NCI-H1694 treated with DMSO at 0.1 percent for 48 hours (cell line): Measurements from ENCODE around the gene ADCY5.

Experiments used
- DNase-seq: peaks from one replicate; lab custom pipeline; 2025; lab: John Stamatoyannopoulos, UW

The ADCY5 gene

DNA sequence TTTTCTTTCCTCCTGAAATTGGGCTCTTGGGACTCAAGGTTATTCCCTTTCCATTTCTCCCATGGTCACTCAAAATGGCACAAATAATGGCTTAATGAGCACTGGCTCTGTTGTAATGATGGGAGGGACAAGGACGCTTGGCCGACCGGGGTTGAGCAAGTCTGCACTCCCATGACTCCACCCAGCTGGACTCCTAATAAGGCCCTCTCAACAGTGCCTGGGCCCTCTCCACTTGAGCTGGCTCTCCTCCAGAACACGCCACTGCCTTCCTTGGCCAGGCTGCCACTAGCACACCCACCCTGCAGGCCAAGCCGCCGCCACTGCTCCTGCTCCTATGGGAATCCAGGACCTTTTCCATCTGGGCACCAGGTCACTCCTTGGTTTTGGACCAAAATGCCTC, 42.3 kb downstream of the ADCY5 start:
- no peak for DNase-seq

DNA sequence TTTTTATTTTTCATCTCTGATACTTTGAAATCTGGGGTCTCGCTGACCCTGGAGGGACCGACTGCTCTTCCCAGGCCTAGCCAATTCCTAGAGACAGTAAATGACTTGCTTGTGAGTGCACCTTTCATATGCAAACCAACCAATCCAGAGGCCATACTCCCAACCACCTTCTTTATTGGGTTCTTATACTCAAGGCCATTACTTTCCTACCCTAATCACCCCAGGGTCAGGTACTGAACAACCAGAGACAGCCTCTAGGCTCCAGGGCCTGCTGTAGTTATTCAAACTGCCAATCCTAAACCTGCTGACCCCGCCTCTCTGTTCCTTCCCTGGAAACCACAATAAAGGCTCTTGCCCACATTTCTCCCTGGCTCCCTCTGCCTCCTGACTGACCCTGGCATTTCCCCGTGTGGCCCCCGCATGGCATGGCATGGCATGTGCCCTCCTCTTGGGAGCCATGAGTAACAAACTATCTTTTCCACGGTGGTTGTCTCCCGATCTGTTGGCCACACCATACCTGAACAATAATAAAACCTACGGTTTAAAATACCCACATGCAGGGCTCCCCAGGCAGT, 42.9 kb downstream of the ADCY5 start:
- DNase-seq = no peak

DNA sequence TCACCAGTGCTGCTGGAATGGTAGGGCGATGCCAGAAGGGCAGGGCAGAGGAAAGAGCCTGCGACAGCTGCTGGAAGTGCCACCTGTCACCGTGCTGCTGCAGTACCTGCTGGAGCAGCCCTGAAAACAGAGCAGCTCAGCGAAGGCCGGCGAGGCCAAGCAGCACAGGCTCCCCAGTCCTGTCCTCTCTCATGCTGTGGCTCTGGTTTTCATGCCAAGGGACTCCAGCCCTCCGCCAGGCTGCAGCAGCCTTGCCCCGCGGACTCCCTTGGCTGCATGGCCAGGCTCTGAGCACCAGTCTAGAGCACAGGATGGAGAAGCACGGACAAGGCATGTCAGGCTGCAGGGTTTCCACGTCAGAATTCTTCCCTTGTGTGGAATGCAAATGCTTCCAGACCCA, 43.9 kb downstream of the ADCY5 start:
- no peak for DNase-seq

- no peak for DNase-seq
Observed at GRCh38 chr3:123404391-123404790, 44.5 kb downstream of the ADCY5 start.

DNA sequence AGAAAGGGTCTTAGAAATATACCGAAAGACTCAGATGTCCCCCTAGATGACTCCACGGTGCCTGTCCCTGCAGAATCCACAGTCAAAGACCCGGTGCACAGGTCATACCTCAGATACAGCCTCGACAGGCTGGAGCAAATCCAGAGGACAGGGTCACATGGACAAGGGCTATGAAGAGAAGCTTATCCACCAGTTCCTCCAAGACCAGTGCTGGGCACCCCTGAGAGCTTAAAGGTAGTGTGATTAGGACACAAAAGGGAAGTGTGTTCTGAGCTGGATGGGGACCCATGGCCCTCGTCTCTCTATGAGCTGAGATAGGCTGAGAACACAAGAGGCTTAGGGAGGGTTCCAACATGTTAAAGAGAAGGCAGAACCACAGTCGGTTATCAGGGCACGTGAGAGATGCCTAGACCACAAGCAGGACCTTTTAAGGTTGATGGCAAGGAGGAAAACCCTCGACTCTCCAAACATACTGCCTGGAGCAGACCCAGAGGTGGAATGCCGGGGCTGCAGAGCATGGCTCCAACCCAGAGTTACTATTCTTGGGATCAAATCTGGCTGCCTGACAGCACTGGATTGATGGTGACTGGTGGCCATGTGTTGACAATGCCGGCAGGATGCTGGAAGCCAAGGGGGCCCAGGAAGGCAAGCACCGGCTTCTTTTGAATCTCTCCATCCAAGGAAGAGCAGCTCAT, 46.9 kb downstream of the ADCY5 start:
- no peak for DNase-seq

- DNase-seq = no peak
Observed at GRCh38 chr3:123400169-123400568, 48.7 kb downstream of the ADCY5 start.

DNA sequence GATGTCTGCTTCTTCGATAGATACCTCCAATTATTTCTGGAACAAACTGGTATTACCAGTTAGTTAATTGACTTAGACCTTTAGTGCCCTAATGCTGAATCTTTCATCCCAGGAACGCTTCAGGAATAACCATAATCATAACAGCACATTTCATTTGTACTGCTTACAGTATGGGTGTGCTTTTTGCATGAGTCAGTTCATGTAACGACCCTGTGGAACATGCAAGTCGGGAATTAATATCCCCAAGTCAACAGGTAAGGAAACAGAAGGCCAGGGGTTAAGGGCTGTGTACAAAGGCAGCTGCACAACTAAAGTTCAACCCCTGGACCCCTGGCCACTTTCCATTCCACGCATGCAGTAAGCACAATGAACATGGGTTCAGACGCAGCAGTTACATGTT, 49.2 kb downstream of the ADCY5 start:
- DNase-seq = no peak

DNA sequence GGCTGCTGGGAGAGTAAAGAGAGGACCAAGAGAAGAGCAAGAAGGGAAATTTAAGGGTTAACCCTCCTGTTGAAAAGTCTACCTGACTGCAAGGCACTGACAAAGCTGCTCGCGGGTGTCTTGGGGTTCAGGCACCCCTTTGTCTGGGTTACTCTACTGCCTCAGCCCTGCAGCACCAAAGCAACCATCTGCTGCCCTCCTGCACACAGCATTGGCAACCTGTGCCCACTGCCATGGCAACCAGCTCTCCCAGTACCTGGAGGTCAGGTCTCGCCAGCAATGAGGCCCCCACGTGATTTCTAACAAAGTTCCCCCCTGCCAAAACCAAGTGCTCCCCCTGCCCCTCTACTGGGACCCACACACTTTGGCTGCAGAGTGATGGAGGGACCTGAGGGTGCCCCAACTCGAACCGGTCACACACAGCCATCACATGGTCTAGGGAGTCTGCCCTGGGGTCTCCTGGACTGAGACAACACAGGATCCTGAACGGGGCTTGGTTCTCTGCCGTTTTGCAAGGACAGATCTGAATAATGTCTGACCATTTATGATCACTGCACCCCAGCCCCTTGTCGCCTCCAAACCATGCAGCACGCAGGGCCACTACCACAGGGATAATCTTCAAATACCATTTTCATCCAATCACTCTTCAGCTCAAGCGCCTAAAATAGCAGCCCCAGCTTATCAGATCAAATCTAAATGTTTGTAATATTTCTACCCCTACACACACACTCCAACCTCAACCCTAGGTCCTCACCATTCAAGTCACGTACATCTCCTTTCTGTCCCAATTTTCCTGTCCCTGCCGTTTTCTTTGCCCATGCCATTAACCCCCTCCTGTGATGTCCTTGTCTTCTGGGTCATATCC, 50.7 kb downstream of the ADCY5 start:
- DNase-seq = no peak

- no peak for DNase-seq
Observed at GRCh38 chr3:123397050-123397590, 51.8 kb downstream of the ADCY5 start.

- DNase-seq = no peak
Observed at GRCh38 chr3:123396171-123397049, 52.5 kb downstream of the ADCY5 start.

- DNase-seq = no peak
Observed at GRCh38 chr3:123395235-123395634, 53.7 kb downstream of the ADCY5 start.

GRCh38 chr3:123394391-123395020, 54.4 kb downstream of the ADCY5 start:
- DNase-seq = no peak

DNA sequence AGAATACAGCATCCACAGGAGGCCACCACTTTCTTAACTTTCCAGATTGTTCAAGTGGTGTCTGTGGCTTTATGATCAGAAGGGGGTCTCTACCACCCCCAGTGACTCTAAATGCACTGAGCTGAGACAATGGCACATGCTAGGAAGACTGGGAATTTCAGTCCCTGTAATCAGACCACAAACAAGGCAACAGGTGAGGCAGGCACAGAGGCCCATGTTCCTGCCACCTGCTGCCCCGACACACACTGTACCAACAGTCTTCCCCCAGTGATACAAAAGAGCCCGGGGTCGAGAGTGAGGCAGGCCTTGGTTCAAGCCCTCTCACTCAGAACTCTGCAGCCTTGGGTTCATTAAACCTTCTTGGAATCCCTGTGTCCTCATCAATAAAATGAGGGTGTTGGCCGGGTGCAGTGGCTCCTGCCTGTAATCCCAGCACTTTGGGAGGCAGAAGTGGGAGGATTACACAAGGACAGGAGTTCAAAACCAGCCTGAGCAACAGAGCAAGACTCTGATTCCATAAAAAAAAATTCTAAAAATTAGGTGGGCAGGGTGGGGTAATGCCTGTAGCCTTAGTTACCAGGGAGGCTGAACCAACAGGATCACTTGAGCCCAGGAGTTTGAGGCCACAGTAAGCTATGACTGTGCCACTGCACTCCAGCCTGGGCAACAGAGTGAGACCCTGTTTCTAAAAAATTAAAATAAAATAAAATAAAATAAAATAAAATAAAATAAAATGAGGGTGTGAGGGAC, 55.8 kb downstream of the ADCY5 start:
- no peak for DNase-seq

- DNase-seq = no peak
Observed at GRCh38 chr3:123392368-123392767, 56.5 kb downstream of the ADCY5 start.

- DNase-seq = no peak
Observed at GRCh38 chr3:123390865-123391600, 57.9 kb downstream of the ADCY5 start.

- DNase-seq = no peak
Observed at GRCh38 chr3:123389628-123389918, 59.3 kb downstream of the ADCY5 start.

DNA sequence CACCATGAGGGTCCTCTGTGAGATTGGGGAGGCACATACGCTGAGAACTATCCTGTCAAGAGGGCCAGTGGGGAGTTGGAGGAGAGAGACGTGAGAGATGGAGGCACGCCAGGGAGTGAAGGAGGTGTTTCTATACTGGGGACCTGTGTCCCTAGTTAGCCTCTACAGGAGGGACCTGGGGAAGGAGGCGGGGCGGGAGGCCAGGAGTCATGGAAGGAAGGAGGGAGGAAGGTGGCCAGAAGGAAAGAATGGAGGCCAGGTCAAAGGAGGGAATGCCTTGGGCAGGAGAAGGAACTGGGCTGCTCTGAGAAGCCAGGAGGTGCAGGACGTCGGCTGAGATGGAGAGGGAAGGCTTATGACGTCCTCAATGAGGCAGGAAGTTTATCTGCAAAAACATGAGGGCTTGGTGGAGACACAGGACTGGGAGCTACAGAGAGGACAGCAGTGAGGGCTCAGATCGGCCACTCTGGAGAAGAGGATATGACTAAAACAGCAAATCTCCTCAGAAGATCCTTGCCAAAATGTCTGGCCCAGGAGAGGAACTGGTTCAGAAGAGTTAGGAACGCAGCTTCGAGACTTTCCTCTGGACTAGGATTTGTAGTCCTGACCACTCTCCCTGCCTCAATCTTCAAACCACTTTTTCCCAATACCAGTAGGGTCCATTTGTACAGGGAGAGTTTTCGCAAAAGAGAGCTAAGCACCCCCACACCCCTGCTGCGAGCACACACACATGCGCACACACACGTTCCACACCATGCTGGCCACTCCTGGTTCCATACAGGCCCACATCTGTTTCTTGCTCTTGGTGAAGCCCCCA, 59.9 kb downstream of the ADCY5 start:
- DNase-seq = no peak

DNA sequence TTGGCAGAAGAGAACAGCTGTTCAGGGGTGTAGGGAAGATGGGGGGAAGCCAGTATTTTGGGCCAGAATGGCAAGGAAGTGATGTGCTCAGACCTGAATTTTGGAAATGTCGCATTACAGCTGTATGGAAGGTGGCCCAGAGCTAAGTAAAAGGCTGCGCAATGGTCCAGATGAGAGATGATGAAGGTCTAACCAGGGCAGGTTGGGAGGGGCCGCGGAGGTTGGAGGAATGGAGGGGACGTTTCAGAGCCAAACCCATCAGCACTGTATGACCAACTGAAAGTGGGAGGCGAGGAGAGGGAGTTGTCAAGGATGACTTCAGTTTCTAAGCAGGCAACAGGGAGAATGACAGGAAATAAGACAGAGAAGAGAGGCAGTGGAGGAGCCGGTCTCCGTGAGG, 60.8 kb downstream of the ADCY5 start:
- no peak for DNase-seq

- DNase-seq = no peak
Observed at GRCh38 chr3:123387532-123387931, 61.4 kb downstream of the ADCY5 start.
